ENCODE measurements around the gene TIGD6. TPM values are rescaled to one million over a fixed set of nuclear protein-coding genes. Genes with fewer than 3 reads are reported as not detected.

TIGD6 gene
- total RNA-seq, 2 donors from 2014 or later = 2.4 to 3.3 TPM

GRCh38 chr5:150001660-150002486 is 1.4 kb upstream of the TIGD6 start:
- peak overlapping the region; percentile 97 for H3K27ac Mint-ChIP-seq
- ATAC-seq (replicated peaks) = peak; percentile 69
- H3K4me3 Mint-ChIP-seq = peak overlapping the region; percentile 95
- H3K4me1 Mint-ChIP-seq = peaks cover 22% of the 10 kb centered on the region
- H3K27me3 Mint-ChIP-seq = no peaks in the 10 kb centered on the region
- H3K9me3 Mint-ChIP-seq = no peaks in the 10 kb centered on the region
- H3K36me3 Mint-ChIP-seq (ENCODE audit: low read depth) = peaks cover 57% of the 10 kb centered on the region

- H3K27me3 Mint-ChIP-seq = no peaks in the 10 kb centered on the region
- ATAC-seq (replicated peaks) = peak; percentile 39
- H3K27ac Mint-ChIP-seq = peak overlapping the region; percentile 97
- H3K4me1 Mint-ChIP-seq = peaks cover 22% of the 10 kb centered on the region
- H3K9me3 Mint-ChIP-seq = no peaks in the 10 kb centered on the region
- H3K36me3 Mint-ChIP-seq (ENCODE audit: low read depth) = peaks cover 52% of the 10 kb centered on the region
- peak overlapping the region; percentile 95 for H3K4me3 Mint-ChIP-seq
Observed at GRCh38 chr5:150000990-150001659, 671 bp upstream of the TIGD6 start.

- peak overlapping the region; percentile 95 for H3K4me3 Mint-ChIP-seq
- H3K4me1 Mint-ChIP-seq = peaks cover 22% of the 10 kb centered on the region
- no peaks in the 10 kb centered on the region for H3K27me3 Mint-ChIP-seq
- no peak for ATAC-seq (replicated peaks)
- no peaks in the 10 kb centered on the region for H3K9me3 Mint-ChIP-seq
- H3K27ac Mint-ChIP-seq = peak overlapping the region; percentile 94
- peaks cover 47% of the 10 kb centered on the region for H3K36me3 Mint-ChIP-seq (ENCODE audit: low read depth)
Observed at GRCh38 chr5:149999866-150000255, 593 bp downstream of the TIGD6 start.

GRCh38 chr5:149999359-149999758 is 1.1 kb downstream of the TIGD6 start:
- H3K27me3 Mint-ChIP-seq = no peaks in the 10 kb centered on the region
- H3K36me3 Mint-ChIP-seq (ENCODE audit: low read depth) = peaks cover 42% of the 10 kb centered on the region
- H3K9me3 Mint-ChIP-seq = no peaks in the 10 kb centered on the region
- peak overlapping the region; percentile 94 for H3K27ac Mint-ChIP-seq
- H3K4me3 Mint-ChIP-seq = peak overlapping the region; percentile 95
- H3K4me1 Mint-ChIP-seq = peaks cover 22% of the 10 kb centered on the region
- no peak for ATAC-seq (replicated peaks)

- H3K4me3 Mint-ChIP-seq = peak overlapping the region; percentile 95
- peaks cover 22% of the 10 kb centered on the region for H3K4me1 Mint-ChIP-seq
- ATAC-seq (replicated peaks) = no peak
- no peak overlapping the region for H3K27ac Mint-ChIP-seq
- no peaks in the 10 kb centered on the region for H3K27me3 Mint-ChIP-seq
- peaks cover 31% of the 10 kb centered on the region for H3K36me3 Mint-ChIP-seq (ENCODE audit: low read depth)
- H3K9me3 Mint-ChIP-seq = no peaks in the 10 kb centered on the region
Observed at GRCh38 chr5:149998281-149998680, 2.2 kb downstream of the TIGD6 start.

GRCh38 chr5:149996205-149996890 is 4.1 kb downstream of the TIGD6 start:
- peaks cover 16% of the 10 kb centered on the region for H3K36me3 Mint-ChIP-seq (ENCODE audit: low read depth)
- ATAC-seq (replicated peaks) = no peak
- H3K9me3 Mint-ChIP-seq = no peaks in the 10 kb centered on the region
- H3K27me3 Mint-ChIP-seq = no peaks in the 10 kb centered on the region
- H3K4me1 Mint-ChIP-seq = peaks cover 12% of the 10 kb centered on the region
- no peak overlapping the region for H3K4me3 Mint-ChIP-seq
- H3K27ac Mint-ChIP-seq = no peak overlapping the region

- Mint-ChIP-seq H3K36me3 (ENCODE audit: low read depth) (peaks cover 15% of the 10 kb centered on the region), H3K4me3 (no peak overlapping the region), H3K27me3 (no peaks in the 10 kb centered on the region), H3K27ac (no peak overlapping the region), H3K4me1 (peaks cover 15% of the 10 kb centered on the region), H3K9me3 (no peaks in the 10 kb centered on the region)
- no peak for ATAC-seq (replicated peaks)
Observed at GRCh38 chr5:149995385-149996204, 4.9 kb downstream of the TIGD6 start.

GRCh38 chr5:149993471-149993870 is 7.0 kb downstream of the TIGD6 start:
- Mint-ChIP-seq H3K27me3 (no peaks in the 10 kb centered on the region), H3K4me3 (no peak overlapping the region), H3K9me3 (no peaks in the 10 kb centered on the region), H3K4me1 (peaks cover 5% of the 10 kb centered on the region), H3K27ac (peak overlapping the region; percentile 73), H3K36me3 (ENCODE audit: low read depth) (peaks cover 10% of the 10 kb centered on the region)
- ATAC-seq (replicated peaks) = no peak

GRCh38 chr5:149990518-149991376 is 9.7 kb downstream of the TIGD6 start:
- Mint-ChIP-seq H3K27ac (no peak overlapping the region), H3K4me1 (peaks cover 5% of the 10 kb centered on the region), H3K4me3 (no peak overlapping the region), H3K9me3 (no peaks in the 10 kb centered on the region), H3K36me3 (ENCODE audit: low read depth) (peaks cover 4% of the 10 kb centered on the region), H3K27me3 (no peaks in the 10 kb centered on the region)
- peak; percentile 84 for ATAC-seq (replicated peaks)

GRCh38 chr5:149988126-149988525 is 12.3 kb downstream of the TIGD6 start:
- Mint-ChIP-seq H3K4me1 (peaks cover 5% of the 10 kb centered on the region), H3K4me3 (no peak overlapping the region), H3K27ac (no peak overlapping the region), H3K27me3 (no peaks in the 10 kb centered on the region), H3K9me3 (no peaks in the 10 kb centered on the region), H3K36me3 (ENCODE audit: low read depth) (peaks cover 5% of the 10 kb centered on the region)
- ATAC-seq (replicated peaks) = no peak

- ATAC-seq (replicated peaks) = no peak
- H3K4me1 Mint-ChIP-seq = no peaks in the 10 kb centered on the region
- H3K27ac Mint-ChIP-seq = no peak overlapping the region
- no peak overlapping the region for H3K4me3 Mint-ChIP-seq
- no peaks in the 10 kb centered on the region for H3K27me3 Mint-ChIP-seq
- peaks cover 55% of the 10 kb centered on the region for H3K36me3 Mint-ChIP-seq (ENCODE audit: low read depth)
- H3K9me3 Mint-ChIP-seq = no peaks in the 10 kb centered on the region
Observed at GRCh38 chr5:149982505-149982904, 17.9 kb downstream of the TIGD6 start.

GRCh38 chr5:149981206-149981605 is 19.2 kb downstream of the TIGD6 start:
- no peaks in the 10 kb centered on the region for H3K9me3 Mint-ChIP-seq
- H3K36me3 Mint-ChIP-seq (ENCODE audit: low read depth) = peaks cover 59% of the 10 kb centered on the region
- no peaks in the 10 kb centered on the region for H3K27me3 Mint-ChIP-seq
- no peaks in the 10 kb centered on the region for H3K4me1 Mint-ChIP-seq
- no peak overlapping the region for H3K27ac Mint-ChIP-seq
- no peak overlapping the region for H3K4me3 Mint-ChIP-seq
- ATAC-seq (replicated peaks) = no peak

- Mint-ChIP-seq H3K4me3 (no peak overlapping the region), H3K27me3 (no peaks in the 10 kb centered on the region), H3K4me1 (no peaks in the 10 kb centered on the region), H3K36me3 (ENCODE audit: low read depth) (peaks cover 62% of the 10 kb centered on the region), H3K9me3 (no peaks in the 10 kb centered on the region), H3K27ac (no peak overlapping the region)
- no peak for ATAC-seq (replicated peaks)
Observed at GRCh38 chr5:149979896-149980295, 20.6 kb downstream of the TIGD6 start.

Measured in activated T-helper 17 cell treated with anti-CD3 and anti-CD28 coated beads, Interleukin-2, amount 50 U/mL, for 72 hours (primary cell).